SJCRH30 (cell line): ENCODE results near the gene ATP1B2. TPM values are rescaled to one million over a fixed set of nuclear protein-coding genes. Genes with fewer than 3 reads are reported as not detected.

Source experiments
- DNase-seq, 2 experiments: peaks; one replicate each; pipeline ENCODE4 v3.0.0-alpha.2; 2015 to 2020
- H3K27ac ChIP-seq: fragments of 250-450 bp; sonication (Bioruptor Pico); 2 replicates; pipeline ENCODE4 v1.5.1; 2020; ENCODE audit warnings: mild to moderate bottlenecking, moderate library complexity
- H3K27me3 ChIP-seq: fragments of 250-450 bp; sonication (Bioruptor Pico); 2 replicates; pipeline ENCODE4 v1.5.1; 2020; ENCODE audit warnings: mild to moderate bottlenecking, moderate library complexity
- H3K36me3 ChIP-seq: fragments of 250-450 bp; sonication (Bioruptor Pico); 2 replicates; pipeline ENCODE4 v1.5.1; 2020; ENCODE audit warnings: mild to moderate bottlenecking, moderate library complexity
- H3K4me1 ChIP-seq: fragments of 250-450 bp; sonication (Bioruptor Pico); 2 replicates; pipeline ENCODE4 v1.5.1; 2020; ENCODE audit warnings: mild to moderate bottlenecking, moderate library complexity
- H3K4me3 ChIP-seq: fragments of 250-450 bp; sonication (Bioruptor Pico); 2 replicates; pipeline ENCODE4 v1.5.1; 2020; ENCODE audit warnings: mild to moderate bottlenecking, moderate library complexity
- H3K9me3 ChIP-seq: fragments of 250-450 bp; sonication (Bioruptor Pico); replicated peaks from 2 replicates; pipeline ENCODE4 v1.5.1; 2020; ENCODE audit warnings: mild to moderate bottlenecking, moderate library complexity
- total RNA-seq: library from RNA; depleted of rRNA; stranded (reverse); fragments of >200 nt; shearing (Covaris generic); gene quantifications from 2 replicates; pipeline ENCODE4 v1.2.3, GENCODE V29; 2014

The ATP1B2 gene
- total RNA-seq, 1 experiment from 2014 or later, result 0.04 TPM

DNA sequence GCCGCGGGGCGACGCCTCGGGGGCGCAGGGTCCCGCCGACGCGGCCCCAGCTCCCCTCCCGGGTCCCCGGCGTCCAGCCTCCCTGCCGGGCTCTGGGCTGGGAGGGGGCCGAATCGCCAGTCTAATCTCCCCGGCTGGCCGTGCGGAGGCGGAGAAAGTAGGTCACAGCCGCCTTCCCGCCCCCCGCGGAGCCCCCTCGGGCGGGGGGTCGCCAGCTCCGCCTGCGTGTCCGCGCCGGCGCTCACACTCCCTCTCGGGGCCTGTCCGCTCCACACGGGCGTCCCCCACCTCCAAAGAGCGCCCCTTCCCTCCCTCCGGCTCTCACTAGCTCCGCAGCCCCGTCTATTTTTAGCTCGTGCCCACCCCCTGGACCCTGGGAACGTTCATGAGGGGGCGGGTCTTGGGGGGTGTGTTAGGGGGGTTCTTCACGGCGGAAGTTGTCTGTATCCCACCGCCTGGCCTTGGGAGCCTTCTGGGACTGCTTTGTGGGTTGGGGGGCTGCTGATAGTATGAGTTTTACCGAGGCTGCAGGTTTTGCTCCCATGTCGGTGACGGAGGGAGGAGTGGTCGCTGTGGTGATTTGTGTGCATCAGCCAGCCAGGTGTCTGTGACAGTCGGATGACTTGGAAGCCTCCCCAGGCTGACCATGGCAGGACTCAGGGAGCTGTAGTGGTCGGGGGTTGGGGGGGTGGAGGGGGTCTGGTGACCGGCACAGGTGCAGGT, 1.1 kb downstream of the ATP1B2 start:
- peak overlapping the region; percentile 41; the same call in 1 of the 2 replicates for H3K4me3 ChIP-seq
- no peaks in the 10 kb centered on the region for H3K36me3 ChIP-seq
- no peaks in the 10 kb centered on the region for H3K9me3 ChIP-seq
- peaks cover 7% of the 10 kb centered on the region; the same call in 1 of the 2 replicates for H3K27me3 ChIP-seq
- no peaks in the 10 kb centered on the region for H3K4me1 ChIP-seq
- H3K27ac ChIP-seq, result no peak overlapping the region
- DNase-seq, result no peak

DNA sequence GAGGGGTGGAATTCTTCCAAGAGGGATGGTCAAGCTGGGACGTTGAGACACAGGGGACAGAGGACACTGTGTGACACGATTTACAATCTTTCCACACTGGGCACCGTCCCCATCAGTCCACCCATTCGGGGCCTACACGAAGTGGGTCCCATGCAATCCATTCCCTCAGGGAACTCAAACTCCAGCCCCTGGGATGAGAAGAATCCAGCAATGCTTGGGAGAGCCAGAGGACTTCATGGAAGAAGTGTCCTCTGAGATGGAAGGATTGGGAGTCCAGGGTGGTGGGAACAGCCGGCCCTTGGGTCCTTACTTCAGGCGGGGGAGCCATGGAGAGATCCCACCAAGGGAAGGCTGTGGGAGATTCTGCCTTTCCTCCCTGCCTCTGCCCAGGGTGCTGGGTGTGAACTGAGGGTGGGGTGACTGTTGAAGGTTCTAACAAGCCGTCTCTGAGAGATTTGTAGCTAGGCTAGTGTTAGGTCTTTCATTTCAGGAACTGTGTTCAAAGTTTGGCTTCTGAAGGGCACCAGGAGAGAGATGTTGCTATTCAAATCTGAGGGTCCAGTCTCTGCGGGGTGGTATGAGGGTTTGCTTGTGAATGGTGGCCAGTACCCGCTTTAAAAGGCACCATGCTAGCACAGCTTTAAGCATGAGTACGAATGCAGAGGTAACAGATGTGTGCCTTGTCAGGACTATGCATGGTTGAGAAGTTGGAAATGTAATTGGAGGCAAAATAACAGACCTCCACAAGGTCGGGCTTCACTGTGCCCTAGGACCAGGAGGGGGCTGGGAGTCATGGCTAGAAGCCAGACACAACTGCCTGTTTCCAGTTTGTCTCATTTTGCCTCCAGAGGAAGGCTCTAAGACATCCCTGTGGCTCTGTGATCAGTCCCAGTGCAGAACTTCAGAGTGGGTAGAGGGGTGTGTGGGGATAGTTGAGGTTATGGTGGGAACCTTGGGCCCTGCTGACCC, 1.9 kb downstream of the ATP1B2 start:
- no peaks in the 10 kb centered on the region for H3K4me1 ChIP-seq
- peaks cover 7% of the 10 kb centered on the region; the same call in 1 of the 2 replicates for H3K27me3 ChIP-seq
- H3K36me3 ChIP-seq, result no peaks in the 10 kb centered on the region
- no peak for DNase-seq
- H3K27ac ChIP-seq, result no peak overlapping the region
- H3K9me3 ChIP-seq, result no peaks in the 10 kb centered on the region
- no peak overlapping the region for H3K4me3 ChIP-seq

DNA sequence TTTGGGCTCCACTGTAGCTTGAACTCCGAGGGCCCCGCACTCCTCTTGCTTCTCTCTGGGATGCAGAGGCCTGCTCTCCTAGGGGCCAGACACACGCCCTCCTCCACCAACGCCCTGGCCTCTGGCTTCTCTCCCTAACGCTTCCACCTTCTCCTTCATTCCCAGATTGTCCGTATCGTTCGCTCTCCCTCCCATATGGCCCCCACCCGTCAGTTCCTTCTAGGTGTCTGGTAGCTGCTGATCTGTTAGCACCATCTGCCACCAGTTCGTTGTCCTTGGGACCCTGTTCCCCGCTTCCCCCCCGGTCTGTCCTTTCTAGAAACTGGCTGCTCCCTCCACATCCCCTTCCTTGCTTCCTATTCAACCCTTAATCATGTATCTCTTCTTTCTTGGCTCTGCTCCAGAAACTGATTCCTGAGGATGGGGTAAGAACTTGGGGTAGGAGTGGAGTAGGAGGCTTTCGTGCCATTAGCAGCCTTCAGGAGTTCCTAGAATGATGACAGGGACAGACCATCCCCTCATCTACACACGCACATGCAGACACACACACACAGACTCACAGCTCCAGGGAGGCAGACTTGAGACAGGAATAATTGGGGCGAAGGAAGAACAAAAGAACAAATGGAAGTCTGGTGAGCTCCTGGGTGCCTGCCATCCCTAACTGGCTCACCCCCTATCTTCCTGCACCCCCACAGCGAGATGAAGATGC, 4.3 kb downstream of the ATP1B2 start:
- Histone ChIP-seq H3K4me1 (no peaks in the 10 kb centered on the region), H3K36me3 (no peaks in the 10 kb centered on the region), H3K27me3 (peaks cover 7% of the 10 kb centered on the region; the same call in 1 of the 2 replicates), H3K27ac (no peak overlapping the region), H3K4me3 (no peak overlapping the region), H3K9me3 (no peaks in the 10 kb centered on the region)
- DNase-seq, result no peak

GRCh38 chr17:7655541-7655840, 4.8 kb downstream of the ATP1B2 start:
- Histone ChIP-seq H3K27me3 (peaks cover 7% of the 10 kb centered on the region; the same call in 1 of the 2 replicates), H3K4me3 (no peak overlapping the region), H3K36me3 (no peaks in the 10 kb centered on the region), H3K27ac (no peak overlapping the region), H3K4me1 (no peaks in the 10 kb centered on the region), H3K9me3 (no peaks in the 10 kb centered on the region)
- DNase-seq, result no peak

- H3K4me1 ChIP-seq, result no peaks in the 10 kb centered on the region
- H3K27ac ChIP-seq, result no peak overlapping the region
- no peaks in the 10 kb centered on the region for H3K9me3 ChIP-seq
- H3K36me3 ChIP-seq, result no peaks in the 10 kb centered on the region
- DNase-seq, result no peak
- H3K4me3 ChIP-seq, result no peak overlapping the region
- no peaks in the 10 kb centered on the region; the same call in 1 of the 2 replicates for H3K27me3 ChIP-seq
Measured at GRCh38 chr17:7656958-7657609, 6.4 kb downstream of the ATP1B2 start.

GRCh38 chr17:7667656-7668406, 17.1 kb downstream of the ATP1B2 start:
- no peak for DNase-seq
- Histone ChIP-seq H3K27ac (no peak overlapping the region), H3K36me3 (no peaks in the 10 kb centered on the region; the same call in 1 of the 2 replicates), H3K9me3 (no peaks in the 10 kb centered on the region), H3K4me3 (no peak overlapping the region), H3K27me3 (no peaks in the 10 kb centered on the region), H3K4me1 (no peaks in the 10 kb centered on the region)

DNA sequence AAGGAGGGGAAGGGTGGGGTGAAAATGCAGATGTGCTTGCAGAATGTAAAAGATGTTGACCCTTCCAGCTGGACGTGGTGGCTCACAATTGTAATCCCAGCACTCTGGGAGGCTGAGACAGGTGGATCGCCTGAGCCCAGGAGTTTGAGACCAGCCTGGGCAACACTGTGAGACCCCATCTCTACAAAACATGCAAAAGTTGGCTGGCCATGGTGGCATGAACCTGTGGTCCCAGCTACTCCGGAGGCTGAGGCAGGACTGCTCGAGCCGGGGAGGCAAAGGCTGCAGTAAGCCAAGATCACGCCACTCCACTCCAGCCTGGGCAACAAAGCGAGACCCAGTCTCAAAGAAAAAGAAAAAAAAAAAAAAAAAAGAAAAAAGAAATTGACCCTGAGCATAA, 17.8 kb downstream of the ATP1B2 start:
- Histone ChIP-seq H3K4me1 (no peaks in the 10 kb centered on the region), H3K9me3 (no peaks in the 10 kb centered on the region), H3K4me3 (no peak overlapping the region), H3K27ac (no peak overlapping the region), H3K36me3 (peaks cover 5% of the 10 kb centered on the region), H3K27me3 (no peaks in the 10 kb centered on the region)
- no peak for DNase-seq

- Histone ChIP-seq H3K4me1 (no peaks in the 10 kb centered on the region), H3K27me3 (no peaks in the 10 kb centered on the region), H3K4me3 (no peak overlapping the region), H3K27ac (no peak overlapping the region), H3K36me3 (peaks cover 11% of the 10 kb centered on the region), H3K9me3 (no peaks in the 10 kb centered on the region)
- peak; percentile 24 to 59 for DNase-seq
Measured at GRCh38 chr17:7673239-7673638, 22.5 kb downstream of the ATP1B2 start.

DNA sequence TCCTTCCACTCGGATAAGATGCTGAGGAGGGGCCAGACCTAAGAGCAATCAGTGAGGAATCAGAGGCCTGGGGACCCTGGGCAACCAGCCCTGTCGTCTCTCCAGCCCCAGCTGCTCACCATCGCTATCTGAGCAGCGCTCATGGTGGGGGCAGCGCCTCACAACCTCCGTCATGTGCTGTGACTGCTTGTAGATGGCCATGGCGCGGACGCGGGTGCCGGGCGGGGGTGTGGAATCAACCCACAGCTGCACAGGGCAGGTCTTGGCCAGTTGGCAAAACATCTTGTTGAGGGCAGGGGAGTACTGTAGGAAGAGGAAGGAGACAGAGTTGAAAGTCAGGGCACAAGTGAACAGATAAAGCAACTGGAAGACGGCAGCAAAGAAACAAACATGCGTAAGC, 24.2 kb downstream of the ATP1B2 start:
- H3K9me3 ChIP-seq, result no peaks in the 10 kb centered on the region
- DNase-seq, result no peak
- no peak overlapping the region for H3K27ac ChIP-seq
- peaks cover 11% of the 10 kb centered on the region for H3K36me3 ChIP-seq
- H3K4me3 ChIP-seq, result no peak overlapping the region
- no peaks in the 10 kb centered on the region for H3K4me1 ChIP-seq
- H3K27me3 ChIP-seq, result no peaks in the 10 kb centered on the region

- H3K27ac ChIP-seq, result no peak overlapping the region
- no peak for DNase-seq
- no peaks in the 10 kb centered on the region for H3K9me3 ChIP-seq
- peaks cover 11% of the 10 kb centered on the region for H3K36me3 ChIP-seq
- H3K4me1 ChIP-seq, result no peaks in the 10 kb centered on the region
- no peaks in the 10 kb centered on the region for H3K27me3 ChIP-seq
- no peak overlapping the region for H3K4me3 ChIP-seq
Measured at GRCh38 chr17:7676533-7676932, 25.8 kb downstream of the ATP1B2 start.

DNA sequence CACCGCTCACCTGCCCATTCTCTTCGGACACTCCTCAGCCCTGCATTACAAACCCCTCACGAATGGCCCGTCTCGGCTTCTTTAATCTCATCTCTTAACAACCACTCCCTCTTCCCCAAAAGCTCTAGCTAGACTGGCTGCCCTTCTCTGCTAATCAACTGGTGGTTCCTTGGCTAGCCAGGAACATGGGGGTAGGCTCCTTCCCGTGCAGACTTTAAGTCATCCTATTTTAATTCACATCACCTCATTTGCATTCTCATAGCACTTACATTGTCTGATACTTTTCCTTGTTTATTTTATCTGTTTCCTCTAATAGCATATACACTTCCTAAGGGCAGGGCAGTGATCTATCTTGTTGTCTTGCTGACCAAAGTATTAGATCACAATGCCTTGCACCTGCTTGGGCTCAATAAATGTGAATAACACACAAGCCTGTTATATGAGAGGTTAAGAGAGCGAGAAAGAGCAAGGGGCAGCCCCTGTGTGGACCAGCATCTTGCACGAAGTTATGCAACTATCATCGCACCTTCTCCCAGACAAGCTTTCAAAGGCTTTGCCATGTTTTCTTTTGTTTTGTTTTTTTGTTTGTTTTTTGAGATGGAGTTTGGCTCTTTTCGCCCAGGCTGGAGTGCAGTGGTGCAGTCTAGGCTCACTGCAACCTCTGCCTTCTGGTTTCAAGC, 26.8 kb downstream of the ATP1B2 start:
- Histone ChIP-seq H3K27me3 (no peaks in the 10 kb centered on the region), H3K4me1 (no peaks in the 10 kb centered on the region), H3K9me3 (no peaks in the 10 kb centered on the region), H3K36me3 (peaks cover 11% of the 10 kb centered on the region), H3K4me3 (no peak overlapping the region), H3K27ac (no peak overlapping the region)
- DNase-seq, result no peak

DNA sequence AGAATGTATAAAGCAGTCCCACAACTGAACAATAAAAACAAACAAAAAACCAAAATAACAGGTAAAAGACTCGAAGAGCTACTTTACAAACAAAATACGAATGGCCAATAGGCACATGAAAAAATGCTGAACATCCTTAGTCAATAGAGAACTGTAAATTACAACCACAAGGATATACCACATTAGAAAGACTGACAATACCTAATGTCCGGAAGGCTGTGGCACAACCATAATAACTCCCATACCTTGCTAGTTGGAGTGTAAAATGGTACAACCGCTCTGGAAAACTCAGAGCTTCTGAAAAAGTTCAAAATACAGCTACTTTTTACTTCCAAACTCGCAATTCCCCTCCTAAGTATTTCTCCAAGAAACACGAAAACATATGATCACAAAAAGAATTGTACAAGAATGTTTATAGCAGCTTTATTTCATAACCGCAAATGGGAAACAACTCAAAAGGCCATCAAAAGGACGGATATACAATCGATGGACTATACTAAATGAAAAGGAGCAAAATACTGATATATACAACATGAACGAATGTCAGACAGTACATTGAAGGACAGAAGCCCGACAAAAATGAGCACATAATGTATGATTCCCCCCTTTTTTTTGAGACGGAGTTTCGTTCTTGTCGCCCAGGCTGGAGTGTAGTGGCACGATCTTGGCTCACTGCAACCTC, 34.3 kb downstream of the ATP1B2 start:
- Histone ChIP-seq H3K36me3 (peaks cover 5% of the 10 kb centered on the region), H3K27ac (peak overlapping the region; percentile 100; the same call in 1 of the 2 replicates), H3K4me3 (peak overlapping the region; percentile 94), H3K4me1 (peaks cover 8% of the 10 kb centered on the region; the same call in 1 of the 2 replicates), H3K9me3 (no peaks in the 10 kb centered on the region), H3K27me3 (no peaks in the 10 kb centered on the region)
- no peak for DNase-seq
